OCI-LY7 (cell line): Measurements from ENCODE around the gene HMCES. TPM values are rescaled to one million over a fixed set of nuclear protein-coding genes. Genes with fewer than 3 reads are reported as not detected.
"Not testable (repeated sequence)": the region's sequence is repeated elsewhere in the genome, so short reads cannot be mapped to it uniquely, and the experiment has no call there.

Experiments
- BruUV-seq: library from RNA; stranded (reverse); fragments of 400-500 nt; replicated peaks from 2 replicates; lab custom pipeline; 2021; lab: Mats Ljungman, UMichigan
- CTCF ChIA-PET: fragments of 300-600 bp; sonication (Branson Sonifier 250); formaldehyde crosslinking; loops from one replicate; lab custom pipeline; 2022; ENCODE audit warnings: antibody characterized with exemption; ENCODE audit not compliant: unreplicated experiment; lab: Charles Lee
- POLR2A ChIA-PET: fragments of 300-600 bp; sonication (Branson Sonifier 250); formaldehyde crosslinking; loops from one replicate; lab custom pipeline; 2022; ENCODE audit warnings: antibody characterized with exemption; lab: Charles Lee
- DNase-seq: peaks from one replicate; pipeline ENCODE4 v3.0.0-alpha.2; 2015; ENCODE audit warnings: low spot score
- H2AFZ ChIP-seq: fragments of 200-600 bp; sonication (generic), shearing (Covaris generic); 2 replicates; pipeline ENCODE4 v1.6.1; 2014; ENCODE audit warnings: mild to moderate bottlenecking, antibody characterized with exemption, low read length, moderate library complexity
- H3K27ac ChIP-seq: fragments of 200-600 bp; sonication (generic); 2 replicates; pipeline ENCODE4 v1.5.1; 2014; ENCODE audit warnings: mixed run types, low read depth, mild to moderate bottlenecking, moderate library complexity, low read length, inconsistent platforms; ENCODE audit not compliant: poor library complexity, severe bottlenecking
- H3K36me3 ChIP-seq: fragments of 200-600 bp; sonication (generic); 2 replicates; pipeline ENCODE4 v1.6.1; 2014; ENCODE audit warnings: mild to moderate bottlenecking, antibody characterized with exemption, low read length, moderate library complexity, mixed read lengths; ENCODE audit not compliant: insufficient read depth
- H3K4me1 ChIP-seq: fragments of 200-600 bp; sonication (generic); 2 replicates; pipeline ENCODE4 v1.5.1; 2014; ENCODE audit warnings: mild to moderate bottlenecking, low read length; ENCODE audit not compliant: insufficient read depth, poor library complexity, severe bottlenecking
- H3K4me2 ChIP-seq: fragments of 200-600 bp; sonication (generic); 2 replicates; pipeline ENCODE4 v1.6.1; 2014; ENCODE audit warnings: mild to moderate bottlenecking, low read length
- H3K4me3 ChIP-seq: fragments of 200-600 bp; sonication (generic); 2 replicates; pipeline ENCODE4 v1.5.1; 2014; ENCODE audit warnings: mild to moderate bottlenecking, low read depth, low read length; ENCODE audit not compliant: poor library complexity, severe bottlenecking
- H3K79me2 ChIP-seq: fragments of 200-600 bp; sonication (generic); 2 replicates; pipeline ENCODE4 v1.6.1; 2016; ENCODE audit warnings: low read depth, mild to moderate bottlenecking, low read length, moderate library complexity, mixed read lengths; ENCODE audit not compliant: insufficient read depth
- H3K9me2 ChIP-seq: fragments of 200-600 bp; sonication (generic); 2 replicates; pipeline ENCODE4 v1.6.1; 2016; ENCODE audit warnings: mild to moderate bottlenecking, low read length, mixed read lengths; ENCODE audit not compliant: insufficient read depth
- H3K9me3 ChIP-seq: fragments of 200-600 bp; sonication (generic); 2 replicates; pipeline ENCODE4 v1.6.1; 2014; ENCODE audit warnings: mild to moderate bottlenecking, mixed run types, low read length, mixed read lengths
- H4K20me1 ChIP-seq: fragments of 200-600 bp; sonication (generic); 2 replicates; pipeline ENCODE4 v1.6.1; 2014; ENCODE audit warnings: mild to moderate bottlenecking, antibody characterized with exemption, low read length, moderate library complexity, mixed read lengths; ENCODE audit not compliant: insufficient read depth
- CTCF ChIP-seq: fragments of 200-600 bp; sonication (generic); conservative IDR thresholded peaks from 2 replicates; pipeline ENCODE4 v1.5.1; 2014; ENCODE audit warnings: mild to moderate bottlenecking, antibody characterized with exemption, low read length, moderate library complexity, mixed read lengths
- EZH2phosphoT487 ChIP-seq: fragments of 200-600 bp; sonication (generic); IDR thresholded peaks from 2 replicates; pipeline ENCODE4 v1.6.1; 2018; ENCODE audit warnings: low read depth, borderline replicate concordance, mild to moderate bottlenecking, mixed run types, antibody characterized with exemption, low read length, moderate library complexity, mixed read lengths
- intact Hi-C: fragments of 100-400 bp; cut with micrococcal nuclease; formaldehyde crosslinking; loops from one replicate; pipeline ENCODE4 v1.10.0; 2022; ENCODE audit not compliant: unreplicated experiment
- total RNA-seq, 2 experiments: library from RNA; depleted of rRNA in 1 of 2; stranded (reverse); fragments of >200 nt in 1 of 2; shearing (Covaris generic) in 1 of 2; gene quantifications; 2 replicates each; pipeline ENCODE4 v1.2.3, GENCODE V29; 2014 to 2022

The HMCES gene
- total RNA-seq, 2 experiments from 2014 or later = 90.6 to 287 TPM

- CTCF ChIA-PET, H3K36me3 ChIP-seq, H2AFZ ChIP-seq, BruUV-seq, H3K4me1 ChIP-seq, DNase-seq, H3K79me2 ChIP-seq, intact Hi-C loops, H3K9me2 ChIP-seq, H4K20me1 ChIP-seq, POLR2A ChIA-PET, H3K4me2 ChIP-seq, H3K9me3 ChIP-seq, H3K27ac ChIP-seq, H3K4me3 ChIP-seq: not testable (repeated sequence)
These were observed 60.5 kb downstream of the HMCES start for GRCh38 chr3:129339186-129339585.

- POLR2A ChIA-PET = not testable (repeated sequence)
These were observed 61.2 kb downstream of the HMCES start for GRCh38 chr3:129339833-129340232.

GRCh38 chr3:129341331-129342141 lies 62.9 kb downstream of the HMCES start:
- no TSS peak for BruUV-seq
- no peaks in the 10 kb centered on the region for H3K9me2 ChIP-seq
- H3K9me3 ChIP-seq = no peaks in the 10 kb centered on the region
- H3K27ac ChIP-seq = no peak overlapping the region
- ChIA-PET CTCF (no interaction called here), POLR2A (interaction anchor here (0.7 kb wide), 2 partner anchors 51 to 113 kb away, joined by 4 read pairs; no protein-coding TSS in a partner anchor)
- no peak overlapping the region for H3K4me3 ChIP-seq
- H2AFZ ChIP-seq = no peak overlapping the region
- intact Hi-C loops = no loop called here
- peaks cover 3% of the 10 kb centered on the region for H3K4me1 ChIP-seq
- H3K4me2 ChIP-seq = no peak overlapping the region
- no peaks in the 10 kb centered on the region for H3K79me2 ChIP-seq
- no peaks in the 10 kb centered on the region for H3K36me3 ChIP-seq
- no peak for DNase-seq
- H4K20me1 ChIP-seq = no peaks in the 10 kb centered on the region
- no peak for TF ChIP-seq EZH2phosphoT487
- TF ChIP-seq CTCF = no peak

More at GRCh38 chr3:129339833-129340232, 61.2 kb downstream of the HMCES start:
- H3K9me2 ChIP-seq, H3K4me3 ChIP-seq, H2AFZ ChIP-seq, H3K36me3 ChIP-seq, BruUV-seq, H3K79me2 ChIP-seq, H3K4me1 ChIP-seq, H3K9me3 ChIP-seq, intact Hi-C loops, H3K4me2 ChIP-seq, DNase-seq, H3K27ac ChIP-seq, CTCF ChIA-PET, H4K20me1 ChIP-seq: not testable (repeated sequence)
